Osteoblast (primary cell): Measurements from ENCODE around the gene ZFP82. TPM values are rescaled to one million over a fixed set of nuclear protein-coding genes. Genes with fewer than 3 reads are reported as not detected.
A peak's percentile ranks its signal among the peaks of the same experiment; 100 is the strongest.

Experiments used
- DNase-seq: peaks from one replicate; pipeline ENCODE4 v3.0.0; 2011; ENCODE audit warnings: low spot score, mixed read lengths; ENCODE audit not compliant: insufficient read length; ENCODE audit errors: missing footprints
- H2AFZ ChIP-seq: 2 replicates; pipeline ENCODE4 v1.6.0; 2011; ENCODE audit warnings: mild to moderate bottlenecking, low read length
- H3K27ac ChIP-seq: 2 replicates; pipeline ENCODE4 v1.5.1; 2011; ENCODE audit warnings: mild to moderate bottlenecking, low read depth, low read length, moderate library complexity
- H3K27me3 ChIP-seq: 2 replicates; pipeline ENCODE4 v1.6.0; 2012; ENCODE audit warnings: mild to moderate bottlenecking, control low read depth, inconsistent platforms, low read length, moderate library complexity; ENCODE audit not compliant: insufficient read depth
- H3K36me3 ChIP-seq: 2 replicates; pipeline ENCODE4 v1.5.1; 2011; ENCODE audit warnings: mild to moderate bottlenecking, low read length, control low read depth, moderate library complexity; ENCODE audit not compliant: insufficient read depth
- H3K4me1 ChIP-seq: 2 replicates; pipeline ENCODE4 v1.5.1; 2011; ENCODE audit warnings: mild to moderate bottlenecking, low read length, control low read depth, moderate library complexity; ENCODE audit not compliant: insufficient read depth
- H3K4me2 ChIP-seq: 2 replicates; pipeline ENCODE4 v1.6.0; 2011; ENCODE audit warnings: mild to moderate bottlenecking, low read length; ENCODE audit not compliant: insufficient read depth
- H3K4me3 ChIP-seq: fragments of 200-600 bp; sonication (generic); 3 replicates; pipeline ENCODE4 v1.5.1; 2012; ENCODE audit warnings: mild to moderate bottlenecking, low read length, inconsistent platforms; ENCODE audit not compliant: insufficient read depth
- H3K79me2 ChIP-seq: 2 replicates; pipeline ENCODE4 v1.6.0; 2012; ENCODE audit warnings: mild to moderate bottlenecking, low read length, control low read depth, inconsistent platforms; ENCODE audit not compliant: insufficient read depth
- H3K9me3 ChIP-seq: 2 replicates; pipeline ENCODE4 v1.5.1; 2011; ENCODE audit warnings: low read depth, low read length, control low read depth
- H4K20me1 ChIP-seq: 2 replicates; pipeline ENCODE4 v1.6.0; 2012; ENCODE audit warnings: mild to moderate bottlenecking, low read length, control low read depth; ENCODE audit not compliant: insufficient read depth
- total RNA-seq: library from RNA; depleted of rRNA; stranded (reverse); fragments of >200 nt; gene quantifications from 2 replicates; pipeline ENCODE4 v1.2.3, GENCODE V29; 2012
- TF ChIP-seq, protein P1 (sequence below): IDR thresholded peaks from 2 replicates; pipeline ENCODE4 v1.5.1; 2011; ENCODE audit warnings: mild to moderate bottlenecking, low read depth, low read length, moderate library complexity; ENCODE audit errors: extremely low read depth

The ZFP82 gene
- total RNA-seq, 1 donor = 9.0 TPM

- H3K4me3 ChIP-seq = no peak overlapping the region
Observed at GRCh38 chr19:36404498-36404897, 13.9 kb downstream of the ZFP82 start.

GRCh38 chr19:36401475-36401874 lies 17.0 kb downstream of the ZFP82 start:
- no peaks in the 10 kb centered on the region for H3K79me2 ChIP-seq
- H3K9me3 ChIP-seq = no peaks in the 10 kb centered on the region
- H2AFZ ChIP-seq = no peak overlapping the region
- no peak overlapping the region for H3K4me3 ChIP-seq
- TF ChIP-seq, protein P1, sequence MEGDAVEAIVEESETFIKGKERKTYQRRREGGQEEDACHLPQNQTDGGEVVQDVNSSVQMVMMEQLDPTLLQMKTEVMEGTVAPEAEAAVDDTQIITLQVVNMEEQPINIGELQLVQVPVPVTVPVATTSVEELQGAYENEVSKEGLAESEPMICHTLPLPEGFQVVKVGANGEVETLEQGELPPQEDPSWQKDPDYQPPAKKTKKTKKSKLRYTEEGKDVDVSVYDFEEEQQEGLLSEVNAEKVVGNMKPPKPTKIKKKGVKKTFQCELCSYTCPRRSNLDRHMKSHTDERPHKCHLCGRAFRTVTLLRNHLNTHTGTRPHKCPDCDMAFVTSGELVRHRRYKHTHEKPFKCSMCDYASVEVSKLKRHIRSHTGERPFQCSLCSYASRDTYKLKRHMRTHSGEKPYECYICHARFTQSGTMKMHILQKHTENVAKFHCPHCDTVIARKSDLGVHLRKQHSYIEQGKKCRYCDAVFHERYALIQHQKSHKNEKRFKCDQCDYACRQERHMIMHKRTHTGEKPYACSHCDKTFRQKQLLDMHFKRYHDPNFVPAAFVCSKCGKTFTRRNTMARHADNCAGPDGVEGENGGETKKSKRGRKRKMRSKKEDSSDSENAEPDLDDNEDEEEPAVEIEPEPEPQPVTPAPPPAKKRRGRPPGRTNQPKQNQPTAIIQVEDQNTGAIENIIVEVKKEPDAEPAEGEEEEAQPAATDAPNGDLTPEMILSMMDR = no peak
- DNase-seq = no peak
- H3K36me3 ChIP-seq = peaks cover 55% of the 10 kb centered on the region
- no peak overlapping the region for H3K27ac ChIP-seq
- H3K4me1 ChIP-seq = no peaks in the 10 kb centered on the region
- no peak overlapping the region for H3K4me2 ChIP-seq
- no peaks in the 10 kb centered on the region for H3K27me3 ChIP-seq
- no peaks in the 10 kb centered on the region for H4K20me1 ChIP-seq

More at GRCh38 chr19:36404498-36404897, 13.9 kb downstream of the ZFP82 start:
- no peaks in the 10 kb centered on the region for H3K9me3 ChIP-seq
- H3K4me1 ChIP-seq = no peaks in the 10 kb centered on the region
- H3K79me2 ChIP-seq = peaks cover 7% of the 10 kb centered on the region
- H2AFZ ChIP-seq = no peak overlapping the region
- no peaks in the 10 kb centered on the region for H4K20me1 ChIP-seq
- no peak overlapping the region for H3K27ac ChIP-seq
- no peaks in the 10 kb centered on the region for H3K27me3 ChIP-seq
- peaks cover 69% of the 10 kb centered on the region for H3K36me3 ChIP-seq
- no peak overlapping the region for H3K4me2 ChIP-seq
- no peak for DNase-seq
- TF ChIP-seq, protein P1 = no peak

- Histone ChIP-seq H3K79me2 (no peaks in the 10 kb centered on the region), H4K20me1 (no peaks in the 10 kb centered on the region), H3K4me1 (no peaks in the 10 kb centered on the region), H3K4me3 (no peak overlapping the region), H3K36me3 (peaks cover 50% of the 10 kb centered on the region), H3K9me3 (peaks cover 14% of the 10 kb centered on the region), H3K27me3 (no peaks in the 10 kb centered on the region), H3K4me2 (no peak overlapping the region), H2AFZ (no peak overlapping the region), H3K27ac (no peak overlapping the region)
- DNase-seq = no peak
- TF ChIP-seq, protein P1 = no peak
Observed at GRCh38 chr19:36398571-36398970, 19.9 kb downstream of the ZFP82 start.

DNA sequence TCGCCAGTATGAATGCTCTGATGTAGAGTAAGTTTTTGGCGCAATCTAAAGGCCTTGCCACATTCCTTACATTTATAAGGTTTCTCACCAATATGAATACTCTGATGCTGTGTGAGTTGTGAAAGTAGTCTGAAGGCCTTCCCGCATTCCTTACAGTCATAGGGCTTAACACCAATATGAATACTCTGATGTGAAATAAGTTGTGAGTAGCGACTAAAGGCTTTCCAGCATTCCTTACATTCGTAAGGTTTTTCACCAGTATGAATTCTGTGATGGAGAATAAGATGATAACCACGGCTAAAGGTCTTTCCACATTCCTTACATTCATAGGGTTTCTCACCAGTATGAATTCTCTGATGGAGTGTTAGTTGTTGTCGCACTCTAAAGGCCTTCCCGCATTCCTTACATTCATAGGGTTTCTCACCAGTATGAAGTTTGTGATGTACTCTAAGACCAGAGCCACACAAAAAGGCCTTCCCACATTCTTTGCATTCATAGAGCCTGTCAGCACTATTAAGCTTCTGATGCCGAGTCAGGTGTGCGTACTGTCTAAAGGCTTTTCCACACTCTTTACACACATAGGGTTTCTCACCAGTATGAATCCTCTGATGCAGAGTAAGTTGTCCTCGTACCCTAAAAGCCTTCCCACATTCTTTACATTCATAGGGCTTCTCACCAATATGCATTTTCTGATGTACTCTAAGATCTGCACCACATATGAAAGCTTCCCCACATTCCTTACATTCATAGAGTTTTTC lies 25.3 kb downstream of the ZFP82 start:
- Histone ChIP-seq H3K9me3 (peaks cover 44% of the 10 kb centered on the region), H3K79me2 (no peaks in the 10 kb centered on the region), H4K20me1 (no peaks in the 10 kb centered on the region), H3K27me3 (no peaks in the 10 kb centered on the region), H3K4me2 (no peak overlapping the region), H3K4me3 (peak overlapping the region; percentile 18), H3K27ac (no peak overlapping the region), H2AFZ (no peak overlapping the region), H3K4me1 (no peaks in the 10 kb centered on the region), H3K36me3 (peaks cover 41% of the 10 kb centered on the region)
- TF ChIP-seq, protein P1 = no peak
- DNase-seq = no peak
